Erythroblast (primary cell): ENCODE data around the gene GNB3.

Source experiments
- GATA1 ChIP-seq: IDR thresholded peaks from 2 replicates; pipeline ENCODE4 v1.6.1; 2011; ENCODE audit warnings: low read depth, mild to moderate bottlenecking, control low read depth, low read length, moderate library complexity
- POLR2A ChIP-seq: IDR thresholded peaks from 2 replicates; pipeline ENCODE4 v1.6.1; 2011; ENCODE audit warnings: mild to moderate bottlenecking, low read length

- TF ChIP-seq POLR2A = no peak
- no peak for TF ChIP-seq GATA1
Measured at GRCh38 chr12:6872073-6873048, 31.6 kb downstream of the GNB3 start.
